Endothelial cell (in vitro differentiated cells): ENCODE data around the gene NAGS. TPM values are rescaled to one million over a fixed set of nuclear protein-coding genes. Genes with fewer than 3 reads are reported as not detected.
"Not testable (repeated sequence)": the region's sequence is repeated elsewhere in the genome, so short reads cannot be mapped to it uniquely, and the experiment has no call there.

Experiments used
- DNase-seq: peaks from one replicate; pipeline ENCODE4 v3.0.0; 2021; ENCODE audit warnings: low spot score
- H3K27ac Mint-ChIP-seq: one replicate; pipeline ENCODE4 v1.8.0; 2021; ENCODE audit warnings: mixed read lengths, inconsistent platforms; ENCODE audit not compliant: unreplicated experiment
- H3K27me3 Mint-ChIP-seq: one replicate; pipeline ENCODE4 v1.8.0; 2021; ENCODE audit warnings: mild to moderate bottlenecking, moderate library complexity, mixed read lengths, inconsistent platforms; ENCODE audit not compliant: unreplicated experiment
- H3K36me3 Mint-ChIP-seq: one replicate; pipeline ENCODE4 v1.8.0; 2021; ENCODE audit warnings: mild to moderate bottlenecking, low read depth, mixed read lengths, inconsistent platforms; ENCODE audit not compliant: unreplicated experiment
- H3K4me1 Mint-ChIP-seq: one replicate; pipeline ENCODE4 v1.8.0; 2021; ENCODE audit warnings: mild to moderate bottlenecking, mixed read lengths, inconsistent platforms; ENCODE audit not compliant: unreplicated experiment
- H3K4me3 Mint-ChIP-seq: one replicate; pipeline ENCODE4 v1.8.0; 2021; ENCODE audit warnings: mild to moderate bottlenecking, mixed read lengths, inconsistent platforms; ENCODE audit not compliant: unreplicated experiment
- H3K9me3 Mint-ChIP-seq: one replicate; pipeline ENCODE4 v1.8.0; 2021; ENCODE audit warnings: mixed read lengths, inconsistent platforms; ENCODE audit not compliant: unreplicated experiment
- total RNA-seq: library from RNA; stranded (reverse); fragmentation: NEBNext Ultra II Directional; extraction: Animal tissue kit (Norgen Biotek cat#: 25700); gene quantifications from one replicate; pipeline ENCODE4 v1.2.1, GENCODE V29; 2021; ENCODE audit not compliant: unreplicated experiment
- TF ChIP-seq, protein P1 (sequence below): fragments of 200-600 bp; sonication (generic); IDR thresholded peaks from one replicate; pipeline ENCODE4 v1.5.0; 2021; ENCODE audit warnings: antibody characterized with exemption; ENCODE audit not compliant: unreplicated experiment

The NAGS gene
- total RNA-seq, 1 donor from 2014 or later: 1.2 TPM

DNA sequence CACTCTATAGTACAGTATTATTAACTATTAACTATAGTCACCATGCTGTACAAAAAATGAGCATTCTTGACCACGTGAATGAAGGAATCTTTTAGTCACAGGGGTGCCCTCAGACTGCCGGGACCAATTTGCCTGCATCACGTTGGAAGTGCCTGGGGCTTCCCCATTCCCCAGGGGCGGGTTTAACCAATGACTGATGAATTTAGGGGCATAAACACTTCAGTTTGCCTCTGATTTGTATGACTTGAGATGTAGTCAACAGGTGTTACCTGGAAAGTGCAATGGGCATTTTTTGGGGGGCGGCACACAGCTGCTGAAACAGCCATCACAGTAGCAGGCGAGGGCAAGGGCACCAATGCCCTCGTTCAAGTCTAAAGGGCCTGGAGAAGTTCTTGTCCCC lies 41.9 kb upstream of the NAGS start:
- no peaks in the 10 kb centered on the region for H3K9me3 Mint-ChIP-seq
- H3K27me3 Mint-ChIP-seq: peaks cover 3% of the 10 kb centered on the region
- TF ChIP-seq, protein P1, sequence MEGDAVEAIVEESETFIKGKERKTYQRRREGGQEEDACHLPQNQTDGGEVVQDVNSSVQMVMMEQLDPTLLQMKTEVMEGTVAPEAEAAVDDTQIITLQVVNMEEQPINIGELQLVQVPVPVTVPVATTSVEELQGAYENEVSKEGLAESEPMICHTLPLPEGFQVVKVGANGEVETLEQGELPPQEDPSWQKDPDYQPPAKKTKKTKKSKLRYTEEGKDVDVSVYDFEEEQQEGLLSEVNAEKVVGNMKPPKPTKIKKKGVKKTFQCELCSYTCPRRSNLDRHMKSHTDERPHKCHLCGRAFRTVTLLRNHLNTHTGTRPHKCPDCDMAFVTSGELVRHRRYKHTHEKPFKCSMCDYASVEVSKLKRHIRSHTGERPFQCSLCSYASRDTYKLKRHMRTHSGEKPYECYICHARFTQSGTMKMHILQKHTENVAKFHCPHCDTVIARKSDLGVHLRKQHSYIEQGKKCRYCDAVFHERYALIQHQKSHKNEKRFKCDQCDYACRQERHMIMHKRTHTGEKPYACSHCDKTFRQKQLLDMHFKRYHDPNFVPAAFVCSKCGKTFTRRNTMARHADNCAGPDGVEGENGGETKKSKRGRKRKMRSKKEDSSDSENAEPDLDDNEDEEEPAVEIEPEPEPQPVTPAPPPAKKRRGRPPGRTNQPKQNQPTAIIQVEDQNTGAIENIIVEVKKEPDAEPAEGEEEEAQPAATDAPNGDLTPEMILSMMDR: no peak
- H3K4me3 Mint-ChIP-seq: no peak overlapping the region
- no peak overlapping the region for H3K27ac Mint-ChIP-seq
- H3K36me3 Mint-ChIP-seq: no peaks in the 10 kb centered on the region
- DNase-seq: no peak
- no peaks in the 10 kb centered on the region for H3K4me1 Mint-ChIP-seq

DNA sequence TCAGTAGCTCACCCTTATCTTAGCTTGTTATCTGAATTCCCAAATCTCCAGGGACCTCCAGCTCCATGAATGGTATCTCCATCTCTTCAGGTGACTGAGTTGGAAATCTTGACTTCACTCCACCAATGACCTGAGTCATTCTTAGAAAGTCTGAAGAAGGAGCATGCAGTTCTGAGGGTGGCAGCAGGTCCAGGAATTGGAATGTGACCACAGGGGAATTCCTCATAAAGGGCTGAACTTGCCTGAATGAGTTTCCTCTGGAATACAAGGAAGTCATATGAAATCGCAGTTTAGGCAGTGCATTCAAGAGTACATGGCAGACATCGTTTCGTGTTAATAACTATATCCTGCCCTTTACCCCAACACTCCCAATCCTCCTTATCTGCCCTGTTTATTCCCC lies 38.1 kb upstream of the NAGS start:
- Mint-ChIP-seq H3K9me3 (no peaks in the 10 kb centered on the region), H3K36me3 (no peaks in the 10 kb centered on the region), H3K27ac (no peak overlapping the region), H3K4me1 (no peaks in the 10 kb centered on the region), H3K27me3 (peaks cover 7% of the 10 kb centered on the region), H3K4me3 (no peak overlapping the region)
- TF ChIP-seq, protein P1: no peak
- DNase-seq: no peak

DNA sequence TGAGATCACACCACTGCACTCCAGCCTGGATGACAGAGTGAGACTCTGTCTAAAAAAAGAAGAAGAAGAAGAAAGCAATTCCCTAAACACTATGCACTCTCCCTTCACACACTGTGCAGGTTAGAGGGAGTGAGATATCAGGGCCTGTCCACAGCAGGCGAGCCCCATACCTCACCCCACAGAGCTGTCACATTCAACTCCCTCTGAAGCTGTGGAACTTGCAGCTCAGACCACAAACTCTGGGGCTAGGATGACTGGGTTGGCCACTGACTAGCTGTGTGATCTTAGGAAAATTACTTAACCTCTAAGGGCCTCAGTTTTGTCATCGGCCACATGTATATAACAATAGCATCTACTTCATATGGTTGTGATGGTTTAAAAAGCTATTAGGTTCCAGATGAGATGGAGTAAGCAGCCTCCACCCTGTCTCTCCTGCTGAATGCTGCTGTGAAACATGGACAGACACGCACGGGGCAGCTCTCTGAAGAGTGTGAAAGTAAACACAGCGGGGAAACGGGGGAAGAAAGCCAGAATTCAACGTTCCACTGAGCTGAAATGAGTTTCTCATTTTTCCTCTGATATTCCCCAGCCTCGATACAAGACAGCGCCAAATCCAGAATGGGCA lies 37.1 kb upstream of the NAGS start:
- H3K36me3 Mint-ChIP-seq: no peaks in the 10 kb centered on the region
- H3K4me3 Mint-ChIP-seq: no peak overlapping the region
- H3K4me1 Mint-ChIP-seq: no peaks in the 10 kb centered on the region
- H3K9me3 Mint-ChIP-seq: no peaks in the 10 kb centered on the region
- DNase-seq: no peak
- TF ChIP-seq, protein P1: no peak
- peaks cover 6% of the 10 kb centered on the region for H3K27me3 Mint-ChIP-seq
- no peak overlapping the region for H3K27ac Mint-ChIP-seq

DNA sequence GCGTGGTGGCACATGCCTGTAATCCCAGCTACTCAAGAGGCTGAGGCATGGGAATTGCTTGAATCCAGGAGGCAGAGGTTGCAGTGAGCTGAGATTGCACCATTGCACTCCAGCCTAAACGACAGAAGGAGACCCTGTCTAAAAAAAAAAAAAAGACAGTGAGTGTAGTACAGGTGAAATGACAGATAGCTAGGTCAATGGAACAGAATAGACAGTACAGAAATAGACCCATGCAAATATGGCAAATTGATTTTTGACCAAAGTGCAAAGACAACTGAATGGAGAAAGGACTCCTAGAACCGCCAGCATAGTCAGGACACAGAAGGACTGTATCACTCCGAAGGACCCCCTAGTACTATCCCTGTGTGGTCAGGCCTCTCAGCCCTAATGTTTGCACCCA lies 34.1 kb upstream of the NAGS start:
- H3K4me3 Mint-ChIP-seq: no peak overlapping the region
- TF ChIP-seq, protein P1: no peak
- peaks cover 6% of the 10 kb centered on the region for H3K27me3 Mint-ChIP-seq
- DNase-seq: no peak
- H3K36me3 Mint-ChIP-seq: no peaks in the 10 kb centered on the region
- H3K9me3 Mint-ChIP-seq: no peaks in the 10 kb centered on the region
- H3K27ac Mint-ChIP-seq: no peak overlapping the region
- no peaks in the 10 kb centered on the region for H3K4me1 Mint-ChIP-seq

DNA sequence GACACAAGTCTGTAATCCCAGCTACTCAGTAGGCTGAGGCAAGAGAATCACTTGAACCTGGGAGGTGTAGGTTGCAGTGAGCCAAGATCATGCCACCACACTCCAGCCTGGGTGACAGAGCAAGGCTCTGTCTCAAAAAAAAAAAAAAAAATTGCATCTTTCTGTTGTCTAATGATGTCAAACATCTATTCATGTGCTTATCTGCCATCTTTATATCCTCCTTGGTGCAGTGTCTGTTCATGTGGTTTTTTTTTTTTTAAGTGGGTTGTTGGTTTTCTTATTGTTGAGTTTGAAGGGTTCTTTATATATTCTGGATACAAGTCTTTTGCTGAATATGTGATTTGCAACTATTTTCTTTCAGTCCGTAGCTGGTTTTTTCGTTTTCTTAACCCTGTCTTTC lies 33.0 kb upstream of the NAGS start:
- H3K4me1 Mint-ChIP-seq, H3K36me3 Mint-ChIP-seq, DNase-seq, H3K27me3 Mint-ChIP-seq, H3K4me3 Mint-ChIP-seq, H3K27ac Mint-ChIP-seq, H3K9me3 Mint-ChIP-seq: not testable (repeated sequence)

DNA sequence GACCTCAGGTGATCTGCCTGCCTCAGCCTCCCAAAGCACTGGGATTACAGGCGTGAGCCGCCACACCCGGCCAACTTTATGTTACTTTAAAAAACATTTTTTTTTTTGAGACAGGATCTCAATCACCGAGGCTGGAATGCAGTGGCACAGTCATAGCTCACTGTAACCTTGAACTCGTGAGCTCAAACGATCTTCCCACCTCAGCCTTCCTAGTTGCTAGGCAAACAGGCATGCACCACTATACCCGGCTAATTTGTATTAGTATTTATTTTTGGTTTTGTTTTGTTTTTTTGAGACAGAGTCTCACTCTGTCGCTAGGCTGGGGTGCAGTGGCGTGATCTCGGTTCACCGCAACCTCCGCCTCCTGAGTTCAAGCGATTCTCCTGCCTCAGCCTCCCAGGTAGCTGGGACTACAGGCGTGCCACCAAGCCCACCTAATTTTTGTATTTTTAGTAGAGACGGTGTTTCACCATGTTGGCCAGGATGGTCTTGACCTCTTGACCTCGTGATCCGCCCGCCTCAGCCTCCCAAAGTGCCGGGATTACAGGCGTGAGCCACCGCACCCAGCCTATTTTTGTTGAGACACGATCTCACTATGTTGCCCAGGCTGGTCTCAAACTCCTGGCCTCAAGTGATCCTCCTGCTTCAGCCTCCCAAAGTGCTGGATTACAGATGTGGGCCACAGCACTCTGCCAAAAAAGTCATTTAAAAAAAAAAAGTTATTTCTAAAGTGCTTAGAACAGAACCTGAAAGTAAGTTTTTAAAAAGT lies 31.8 kb upstream of the NAGS start:
- H3K4me1 Mint-ChIP-seq, H3K27ac Mint-ChIP-seq: not testable (repeated sequence)

More for the DNA sequence above, 31.8 kb upstream of the NAGS start:
- not testable (repeated sequence) for DNase-seq, H3K36me3 Mint-ChIP-seq, H3K27me3 Mint-ChIP-seq, H3K9me3 Mint-ChIP-seq, H3K4me3 Mint-ChIP-seq
